SK-N-SH (cell line): ENCODE data around the gene KHSRP. TPM values are rescaled to one million over a fixed set of nuclear protein-coding genes. Genes with fewer than 3 reads are reported as not detected.

ENCODE experiments used
- CTCF ChIA-PET: fragments of 300-600, 350-600 bp; formaldehyde crosslinking; extraction: SDS; loops from one replicate; lab custom pipeline; 2021; lab: Yijun Ruan, JAX
- POLR2A ChIA-PET: fragments of 350-600 bp; sonication (Branson Sonifier 250); formaldehyde crosslinking; extraction: SDS; loops from one replicate; lab custom pipeline; 2020; ENCODE audit warnings: antibody characterized with exemption, inconsistent platforms; lab: Yijun Ruan, JAX
- DNase-seq: peaks from one replicate; pipeline ENCODE4 v3.0.0; 2012
- H2AFZ ChIP-seq: fragments of 200-600 bp; sonication (generic); 2 replicates; pipeline ENCODE4 v1.8.1; 2016; ENCODE audit warnings: antibody characterized with exemption, mild to moderate bottlenecking, low read depth
- H3F3A ChIP-seq: fragments of 200-600 bp; sonication (generic); replicated peaks from 2 replicates; pipeline ENCODE3; 2016; ENCODE audit warnings: antibody characterized with exemption, mild to moderate bottlenecking; ENCODE audit not compliant: insufficient read depth
- H3K27ac ChIP-seq, 2 experiments: fragments of 200-500 bp in 1 of 2; fragments of 200-600 bp in 1 of 2; sonication (Bioruptor generic) in 1 of 2; sonication (generic), shearing (Covaris generic) in 1 of 2; 2 replicates each; pipeline versions ENCODE4 v1.5.1 to v1.6.1; 2014 to 2016; ENCODE audit warnings: low read depth in 2 of 2, inconsistent platforms in 1 of 2, low read length in 1 of 2, mild to moderate bottlenecking in 1 of 2, mixed read lengths in 1 of 2
- H3K27me3 ChIP-seq: fragments of 200-600 bp; sonication (generic), shearing (Covaris generic); 2 replicates; pipeline ENCODE4 v1.6.1; 2016; ENCODE audit warnings: mixed run types; ENCODE audit not compliant: insufficient read depth
- H3K36me3 ChIP-seq, 2 experiments: fragments of 200-500 bp in 1 of 2; fragments of 200-600 bp in 1 of 2; sonication (Bioruptor generic) in 1 of 2; sonication (generic) in 1 of 2; replicated peaks in 1 of 2; 2 replicates each; pipeline versions ENCODE3 to v1.5.1; 2014 to 2016; ENCODE audit warnings: low read length in 1 of 2, mild to moderate bottlenecking in 1 of 2; ENCODE audit not compliant: insufficient read depth in 2 of 2, control insufficient read depth in 1 of 2
- H3K4me1 ChIP-seq, 2 experiments: fragments of 200-500 bp in 1 of 2; fragments of 200-600 bp in 1 of 2; sonication (Bioruptor generic) in 1 of 2; sonication (generic), shearing (Covaris generic) in 1 of 2; 2 replicates each; pipeline versions ENCODE4 v1.5.1 to v1.6.1; 2014 to 2016; ENCODE audit warnings: low read depth in 1 of 2, low read length in 1 of 2, mixed run types in 1 of 2; ENCODE audit not compliant: insufficient read depth in 2 of 2, control insufficient read depth in 1 of 2
- H3K4me2 ChIP-seq: fragments of 200-600 bp; sonication (generic), shearing (Covaris generic); 2 replicates; pipeline ENCODE4 v1.6.1; 2017; ENCODE audit warnings: mixed run types
- H3K4me3 ChIP-seq, 2 experiments: fragments of 200-500 bp in 1 of 2; fragments of 200-600 bp in 1 of 2; sonication (Bioruptor generic) in 1 of 2; sonication (generic), shearing (Covaris generic) in 1 of 2; 2 replicates each; pipeline versions ENCODE4 v1.5.1 to v1.8.1; 2014 to 2016; ENCODE audit warnings: low read depth in 2 of 2, inconsistent platforms in 1 of 2, low read length in 1 of 2, mild to moderate bottlenecking in 1 of 2, mixed read lengths in 1 of 2, moderate library complexity in 1 of 2
- H3K79me2 ChIP-seq: fragments of 200-600 bp; sonication (generic); 2 replicates; pipeline ENCODE4 v1.8.1; 2017; ENCODE audit warnings: mild to moderate bottlenecking; ENCODE audit not compliant: insufficient read depth
- H3K9ac ChIP-seq: fragments of 200-600 bp; sonication (generic); 2 replicates; pipeline ENCODE4 v1.6.1; 2017; ENCODE audit warnings: mixed run types
- H3K9me2 ChIP-seq: fragments of 200-600 bp; sonication (generic); 2 replicates; pipeline ENCODE4 v1.6.1; 2017; ENCODE audit warnings: mixed run types
- H3K9me3 ChIP-seq: fragments of 200-600 bp; sonication (generic); 2 replicates; pipeline ENCODE4 v1.6.1; 2017; ENCODE audit warnings: mixed run types, mild to moderate bottlenecking, moderate library complexity
- H4K20me1 ChIP-seq: fragments of 200-600 bp; sonication (generic); 2 replicates; pipeline ENCODE4 v1.6.1; 2017; ENCODE audit warnings: mild to moderate bottlenecking, mixed run types; ENCODE audit not compliant: insufficient read depth
- ELF1 ChIP-seq: IDR thresholded peaks from 2 replicates; pipeline ENCODE4 v1.4.0; 2012
- EZH2phosphoT487 ChIP-seq: fragments of 200-600 bp; sonication (generic); IDR thresholded peaks from 2 replicates; pipeline ENCODE4 v1.6.1; 2017; ENCODE audit warnings: low read depth, mixed run types, mild to moderate bottlenecking, antibody characterized with exemption, moderate library complexity, borderline replicate concordance
- FOSL2 ChIP-seq: IDR thresholded peaks from 2 replicates; pipeline ENCODE4 v1.4.0; 2012; ENCODE audit warnings: low read depth, mild to moderate bottlenecking, moderate library complexity, borderline replicate concordance
- FOXM1 ChIP-seq: IDR thresholded peaks from 2 replicates; pipeline ENCODE4 v1.4.0; 2012; ENCODE audit warnings: low read depth, mild to moderate bottlenecking
- GABPA ChIP-seq: IDR thresholded peaks from 2 replicates; pipeline ENCODE4 v1.4.0; 2012; ENCODE audit warnings: low read depth, mild to moderate bottlenecking
- JUND ChIP-seq: IDR thresholded peaks from 2 replicates; pipeline ENCODE4 v1.4.0; 2012
- NFIC ChIP-seq: IDR thresholded peaks from 2 replicates; pipeline ENCODE4 v1.4.0; 2012; ENCODE audit warnings: borderline replicate concordance
- NRF1 ChIP-seq: IDR thresholded peaks from 2 replicates; pipeline ENCODE4 v1.6.1; 2012; ENCODE audit warnings: low read depth, mild to moderate bottlenecking, low read length
- POLR2AphosphoS5 ChIP-seq: IDR thresholded peaks from 2 replicates; pipeline ENCODE4 v1.6.1; 2012; ENCODE audit warnings: low read depth, low read length
- RFX5 ChIP-seq: IDR thresholded peaks from 2 replicates; pipeline ENCODE4 v1.6.1; 2012; ENCODE audit warnings: mild to moderate bottlenecking, improper control_type of control experiment, low read length
- RXRA ChIP-seq: IDR thresholded peaks from 2 replicates; pipeline ENCODE4 v1.4.0; 2012; ENCODE audit warnings: low read depth, mild to moderate bottlenecking, borderline replicate concordance
- SIN3A ChIP-seq: IDR thresholded peaks from 2 replicates; pipeline ENCODE4 v1.6.1; 2012; ENCODE audit warnings: low read depth, mild to moderate bottlenecking, low read length, moderate library complexity, borderline replicate concordance
- SMC3 ChIP-seq: IDR thresholded peaks from 2 replicates; pipeline ENCODE4 v1.6.1; 2012; ENCODE audit warnings: low read depth, low read length, improper control_type of control experiment
- TAF1 ChIP-seq: IDR thresholded peaks from 2 replicates; pipeline ENCODE4 v1.6.1; 2012; ENCODE audit warnings: low read depth, mild to moderate bottlenecking, low read length, moderate library complexity, borderline replicate concordance
- TCF12 ChIP-seq: IDR thresholded peaks from 2 replicates; pipeline ENCODE4 v1.4.0; 2012
- WGBS: methylation state at CpG from one replicate; pipeline ENCODE4 v1.1.6; 2017; ENCODE audit warnings: low lambda C conversion rate; 5-methylcytosine and 5-hydroxymethylcytosine counted together
- polyA plus RNA-seq, 3 experiments: library from polyadenylated mRNA; depleted of rRNA; stranded (reverse); fragments of >200 nt; gene quantifications; 2 replicates each; pipeline ENCODE4 v1.2.3, GENCODE V29; 2012
- TF ChIP-seq, protein P1 (sequence below): IDR thresholded peaks from 2 replicates; pipeline ENCODE4 v1.6.1; 2012; ENCODE audit warnings: mild to moderate bottlenecking, low read depth, low read length, moderate library complexity
- TF ChIP-seq, protein P2 (sequence below): fragments of 200-600 bp; sonication (generic); IDR thresholded peaks from 2 replicates; pipeline ENCODE4 v1.6.1; 2017; ENCODE audit warnings: antibody characterized with exemption, mild to moderate bottlenecking, moderate library complexity
- TF ChIP-seq, protein P3 (sequence below): fragments of 150-350 bp; IDR thresholded peaks from 2 replicates; pipeline ENCODE4 v1.6.1; 2016; ENCODE audit warnings: mild to moderate bottlenecking, low read depth, low read length

The KHSRP gene
- polyA plus RNA-seq, 1 of the 3 experiments (the other 2 are of a cell fraction) = 96.8 TPM

DNA sequence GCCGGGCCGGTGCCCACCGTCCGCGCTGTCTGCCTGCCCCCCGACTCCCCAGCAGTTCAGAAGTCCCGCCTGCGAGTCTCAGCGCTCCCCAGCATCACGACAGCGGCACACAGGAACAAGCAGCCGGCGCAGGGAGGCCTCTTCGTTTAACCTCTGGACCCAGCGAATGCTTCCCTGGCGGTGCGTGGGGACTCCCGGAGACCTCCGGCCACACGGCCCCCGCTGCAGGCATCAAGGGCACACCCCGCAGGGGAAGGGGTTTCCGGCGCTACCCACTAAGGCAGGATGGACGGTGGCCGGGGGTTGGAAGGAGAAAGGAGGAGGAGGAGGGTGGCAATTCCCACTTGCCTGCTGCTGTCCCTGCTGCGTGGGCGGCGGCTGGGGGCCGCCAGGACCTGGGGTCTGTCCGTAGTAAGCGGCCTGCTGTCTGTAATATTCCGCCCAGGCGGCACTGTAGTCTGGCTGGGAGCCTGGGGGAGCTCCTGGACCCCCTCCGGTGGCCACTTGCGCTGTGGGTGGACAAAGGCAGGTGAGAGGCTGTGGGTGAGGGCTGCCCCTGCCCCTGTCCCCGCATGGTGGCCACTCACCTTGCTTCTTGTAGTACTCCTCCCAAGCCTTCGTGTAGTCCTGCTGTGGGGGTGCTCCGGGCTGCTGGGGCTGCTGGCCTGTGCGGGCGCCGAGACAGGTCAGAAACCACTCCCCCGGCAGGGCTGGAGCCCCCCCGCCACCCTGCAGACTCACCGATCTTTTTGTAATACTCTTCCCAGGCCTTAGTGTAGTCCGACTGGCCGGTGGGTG lies 9.6 kb downstream of the KHSRP start:
- Histone ChIP-seq H3K9ac (no peak overlapping the region), H3K27ac (no peak overlapping the region), H3K4me3 (no peak overlapping the region), H3K79me2 (peaks cover 20% of the 10 kb centered on the region; the same call in 1 of the 2 replicates), H3F3A (no peaks in the 10 kb centered on the region), H3K4me1 (no peaks in the 10 kb centered on the region), H3K4me2 (no peak overlapping the region), H4K20me1 (peaks cover 26% of the 10 kb centered on the region), H3K36me3 (peaks cover 20 to 60% of the 10 kb centered on the region in 2 experiments), H3K27me3 (no peaks in the 10 kb centered on the region), H3K9me2 (no peaks in the 10 kb centered on the region), H3K9me3 (no peaks in the 10 kb centered on the region), H2AFZ (no peak overlapping the region)
- DNase-seq = peak; percentile 36
- TF ChIP-seq POLR2AphosphoS5 (no peak), FOXM1 (no peak), NFIC (no peak), JUND (no peak), SIN3A (no peak), ELF1 (no peak), EZH2phosphoT487 (no peak), NRF1 (no peak), FOSL2 (no peak), TCF12 (no peak), SMC3 (no peak), RFX5 (no peak), GABPA (no peak), RXRA (no peak), TAF1 (no peak)
- TF ChIP-seq, protein P1, sequence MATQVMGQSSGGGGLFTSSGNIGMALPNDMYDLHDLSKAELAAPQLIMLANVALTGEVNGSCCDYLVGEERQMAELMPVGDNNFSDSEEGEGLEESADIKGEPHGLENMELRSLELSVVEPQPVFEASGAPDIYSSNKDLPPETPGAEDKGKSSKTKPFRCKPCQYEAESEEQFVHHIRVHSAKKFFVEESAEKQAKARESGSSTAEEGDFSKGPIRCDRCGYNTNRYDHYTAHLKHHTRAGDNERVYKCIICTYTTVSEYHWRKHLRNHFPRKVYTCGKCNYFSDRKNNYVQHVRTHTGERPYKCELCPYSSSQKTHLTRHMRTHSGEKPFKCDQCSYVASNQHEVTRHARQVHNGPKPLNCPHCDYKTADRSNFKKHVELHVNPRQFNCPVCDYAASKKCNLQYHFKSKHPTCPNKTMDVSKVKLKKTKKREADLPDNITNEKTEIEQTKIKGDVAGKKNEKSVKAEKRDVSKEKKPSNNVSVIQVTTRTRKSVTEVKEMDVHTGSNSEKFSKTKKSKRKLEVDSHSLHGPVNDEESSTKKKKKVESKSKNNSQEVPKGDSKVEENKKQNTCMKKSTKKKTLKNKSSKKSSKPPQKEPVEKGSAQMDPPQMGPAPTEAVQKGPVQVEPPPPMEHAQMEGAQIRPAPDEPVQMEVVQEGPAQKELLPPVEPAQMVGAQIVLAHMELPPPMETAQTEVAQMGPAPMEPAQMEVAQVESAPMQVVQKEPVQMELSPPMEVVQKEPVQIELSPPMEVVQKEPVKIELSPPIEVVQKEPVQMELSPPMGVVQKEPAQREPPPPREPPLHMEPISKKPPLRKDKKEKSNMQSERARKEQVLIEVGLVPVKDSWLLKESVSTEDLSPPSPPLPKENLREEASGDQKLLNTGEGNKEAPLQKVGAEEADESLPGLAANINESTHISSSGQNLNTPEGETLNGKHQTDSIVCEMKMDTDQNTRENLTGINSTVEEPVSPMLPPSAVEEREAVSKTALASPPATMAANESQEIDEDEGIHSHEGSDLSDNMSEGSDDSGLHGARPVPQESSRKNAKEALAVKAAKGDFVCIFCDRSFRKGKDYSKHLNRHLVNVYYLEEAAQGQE = no peak
- TF ChIP-seq, protein P2, sequence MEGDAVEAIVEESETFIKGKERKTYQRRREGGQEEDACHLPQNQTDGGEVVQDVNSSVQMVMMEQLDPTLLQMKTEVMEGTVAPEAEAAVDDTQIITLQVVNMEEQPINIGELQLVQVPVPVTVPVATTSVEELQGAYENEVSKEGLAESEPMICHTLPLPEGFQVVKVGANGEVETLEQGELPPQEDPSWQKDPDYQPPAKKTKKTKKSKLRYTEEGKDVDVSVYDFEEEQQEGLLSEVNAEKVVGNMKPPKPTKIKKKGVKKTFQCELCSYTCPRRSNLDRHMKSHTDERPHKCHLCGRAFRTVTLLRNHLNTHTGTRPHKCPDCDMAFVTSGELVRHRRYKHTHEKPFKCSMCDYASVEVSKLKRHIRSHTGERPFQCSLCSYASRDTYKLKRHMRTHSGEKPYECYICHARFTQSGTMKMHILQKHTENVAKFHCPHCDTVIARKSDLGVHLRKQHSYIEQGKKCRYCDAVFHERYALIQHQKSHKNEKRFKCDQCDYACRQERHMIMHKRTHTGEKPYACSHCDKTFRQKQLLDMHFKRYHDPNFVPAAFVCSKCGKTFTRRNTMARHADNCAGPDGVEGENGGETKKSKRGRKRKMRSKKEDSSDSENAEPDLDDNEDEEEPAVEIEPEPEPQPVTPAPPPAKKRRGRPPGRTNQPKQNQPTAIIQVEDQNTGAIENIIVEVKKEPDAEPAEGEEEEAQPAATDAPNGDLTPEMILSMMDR = no peak
- TF ChIP-seq, protein P3, sequence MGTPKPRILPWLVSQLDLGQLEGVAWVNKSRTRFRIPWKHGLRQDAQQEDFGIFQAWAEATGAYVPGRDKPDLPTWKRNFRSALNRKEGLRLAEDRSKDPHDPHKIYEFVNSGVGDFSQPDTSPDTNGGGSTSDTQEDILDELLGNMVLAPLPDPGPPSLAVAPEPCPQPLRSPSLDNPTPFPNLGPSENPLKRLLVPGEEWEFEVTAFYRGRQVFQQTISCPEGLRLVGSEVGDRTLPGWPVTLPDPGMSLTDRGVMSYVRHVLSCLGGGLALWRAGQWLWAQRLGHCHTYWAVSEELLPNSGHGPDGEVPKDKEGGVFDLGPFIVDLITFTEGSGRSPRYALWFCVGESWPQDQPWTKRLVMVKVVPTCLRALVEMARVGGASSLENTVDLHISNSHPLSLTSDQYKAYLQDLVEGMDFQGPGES = no peak
- WGBS = 95% methylated on average over 29 of the region's 47 CpGs
- CTCF ChIA-PET = no interaction called here
- POLR2A ChIA-PET = no interaction called here
